GM12801 (cell line): ENCODE measurements around the gene NMRAL1.

Experiments
- CTCF ChIP-seq: IDR thresholded peaks from one replicate; pipeline ENCODE4 v1.5.1; 2011; ENCODE audit warnings: control low read depth; ENCODE audit not compliant: insufficient read length; ENCODE audit errors: extremely low read depth

The NMRAL1 gene

GRCh38 chr16:4499196-4499555 lies 24.8 kb upstream of the NMRAL1 start:
- TF ChIP-seq CTCF = no peak

- TF ChIP-seq CTCF = no peak
Measured at GRCh38 chr16:4498546-4499195, 24.2 kb upstream of the NMRAL1 start.

GRCh38 chr16:4496305-4496704 lies 21.9 kb upstream of the NMRAL1 start:
- no peak for TF ChIP-seq CTCF

- TF ChIP-seq CTCF = no peak
Measured at GRCh38 chr16:4495766-4496165, 21.3 kb upstream of the NMRAL1 start.

GRCh38 chr16:4494746-4495490 lies 20.5 kb upstream of the NMRAL1 start:
- no peak for TF ChIP-seq CTCF

GRCh38 chr16:4491898-4492297 lies 17.5 kb upstream of the NMRAL1 start:
- TF ChIP-seq CTCF = no peak

GRCh38 chr16:4489030-4489429 lies 14.6 kb upstream of the NMRAL1 start:
- TF ChIP-seq CTCF = no peak
